ENCODE measurements around the gene CCNY. TPM values are rescaled to one million over a fixed set of nuclear protein-coding genes. Genes with fewer than 3 reads are reported as not detected.

Gene CCNY
- total and polyA plus RNA-seq, 8 donors = 60.9 to 87.6 (median 81.7) TPM

- Histone ChIP-seq H3K27me3 (no peaks in the 10 kb centered on the region), H3K4me1 (peaks cover 0 to 5% of the 10 kb centered on the region in 2 donors), H3K27ac (no peak overlapping the region), H3K9me3 (no peaks in the 10 kb centered on the region), H3K36me3 (peaks cover 0 to 79% of the 10 kb centered on the region in 2 donors), H3K4me3 (no peak overlapping the region)
- TF ChIP-seq, protein P1, sequence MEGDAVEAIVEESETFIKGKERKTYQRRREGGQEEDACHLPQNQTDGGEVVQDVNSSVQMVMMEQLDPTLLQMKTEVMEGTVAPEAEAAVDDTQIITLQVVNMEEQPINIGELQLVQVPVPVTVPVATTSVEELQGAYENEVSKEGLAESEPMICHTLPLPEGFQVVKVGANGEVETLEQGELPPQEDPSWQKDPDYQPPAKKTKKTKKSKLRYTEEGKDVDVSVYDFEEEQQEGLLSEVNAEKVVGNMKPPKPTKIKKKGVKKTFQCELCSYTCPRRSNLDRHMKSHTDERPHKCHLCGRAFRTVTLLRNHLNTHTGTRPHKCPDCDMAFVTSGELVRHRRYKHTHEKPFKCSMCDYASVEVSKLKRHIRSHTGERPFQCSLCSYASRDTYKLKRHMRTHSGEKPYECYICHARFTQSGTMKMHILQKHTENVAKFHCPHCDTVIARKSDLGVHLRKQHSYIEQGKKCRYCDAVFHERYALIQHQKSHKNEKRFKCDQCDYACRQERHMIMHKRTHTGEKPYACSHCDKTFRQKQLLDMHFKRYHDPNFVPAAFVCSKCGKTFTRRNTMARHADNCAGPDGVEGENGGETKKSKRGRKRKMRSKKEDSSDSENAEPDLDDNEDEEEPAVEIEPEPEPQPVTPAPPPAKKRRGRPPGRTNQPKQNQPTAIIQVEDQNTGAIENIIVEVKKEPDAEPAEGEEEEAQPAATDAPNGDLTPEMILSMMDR (IDR thresholded peaks at IDR 0.05) = no peak
- intact Hi-C loops (cut with DNase I) = no loop called here
- DNase-seq (no peak), ATAC-seq (no peak)
These were observed 233.5 kb downstream of the CCNY start for GRCh38 chr10:35569836-35570235.

- no peaks in the 10 kb centered on the region for H3K4me1 ChIP-seq
- peaks cover 0 to 80% of the 10 kb centered on the region in 2 donors for H3K36me3 ChIP-seq
- TF ChIP-seq, protein P1 (IDR thresholded peaks at IDR 0.05) = no peak
- intact Hi-C loops (cut with DNase I) = no loop called here
- ATAC-seq (no peak), DNase-seq (no peak)
- H3K27ac ChIP-seq = no peak overlapping the region
- H3K9me3 ChIP-seq = no peaks in the 10 kb centered on the region
- H3K4me3 ChIP-seq = no peak overlapping the region
- H3K27me3 ChIP-seq = no peaks in the 10 kb centered on the region
These were observed 234.1 kb downstream of the CCNY start for GRCh38 chr10:35570397-35570796.

DNA sequence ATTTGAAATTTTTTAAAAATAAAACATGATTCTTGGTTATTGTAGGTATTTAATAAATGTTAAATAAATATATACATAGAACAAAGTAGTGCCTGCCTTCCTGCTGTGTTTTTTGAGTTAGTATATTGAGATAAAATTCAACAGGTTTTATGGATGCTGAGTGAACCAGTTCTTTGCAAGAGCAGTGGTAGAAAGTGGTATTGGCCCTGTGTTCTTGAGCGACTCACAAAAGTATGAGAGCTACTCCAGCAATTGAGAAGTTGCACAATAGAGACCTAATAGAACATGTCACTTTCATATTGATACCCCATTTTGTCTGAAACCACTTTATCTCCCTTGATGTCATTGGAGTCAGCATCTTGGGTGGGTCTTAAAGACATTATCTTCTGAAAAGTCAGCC, 236.3 kb downstream of the CCNY start:
- TF ChIP-seq, protein P1 (IDR thresholded peaks at IDR 0.05) = no peak
- DNase-seq = no peak
- intact Hi-C loops (cut with DNase I) = no loop called here
- peaks cover 0 to 67% of the 10 kb centered on the region in 2 donors for H3K36me3 ChIP-seq
- no peaks in the 10 kb centered on the region for H3K9me3 ChIP-seq
- no peak overlapping the region for H3K4me3 ChIP-seq
- H3K27me3 ChIP-seq = no peaks in the 10 kb centered on the region
- no peak overlapping the region for H3K27ac ChIP-seq
- no peaks in the 10 kb centered on the region for H3K4me1 ChIP-seq
- no peak for ATAC-seq

GRCh38 chr10:35573796-35574195, 237.5 kb downstream of the CCNY start:
- no peaks in the 10 kb centered on the region for H3K4me1 ChIP-seq
- peaks cover 0 to 55% of the 10 kb centered on the region in 2 donors for H3K36me3 ChIP-seq
- no peak overlapping the region for H3K27ac ChIP-seq
- H3K27me3 ChIP-seq = no peaks in the 10 kb centered on the region
- no peak overlapping the region for H3K4me3 ChIP-seq
- TF ChIP-seq, protein P1 (IDR thresholded peaks at IDR 0.05) = no peak
- H3K9me3 ChIP-seq = no peaks in the 10 kb centered on the region
- DNase-seq = no peak
- intact Hi-C loops (cut with DNase I) = no loop called here
- ATAC-seq = no peak

DNA sequence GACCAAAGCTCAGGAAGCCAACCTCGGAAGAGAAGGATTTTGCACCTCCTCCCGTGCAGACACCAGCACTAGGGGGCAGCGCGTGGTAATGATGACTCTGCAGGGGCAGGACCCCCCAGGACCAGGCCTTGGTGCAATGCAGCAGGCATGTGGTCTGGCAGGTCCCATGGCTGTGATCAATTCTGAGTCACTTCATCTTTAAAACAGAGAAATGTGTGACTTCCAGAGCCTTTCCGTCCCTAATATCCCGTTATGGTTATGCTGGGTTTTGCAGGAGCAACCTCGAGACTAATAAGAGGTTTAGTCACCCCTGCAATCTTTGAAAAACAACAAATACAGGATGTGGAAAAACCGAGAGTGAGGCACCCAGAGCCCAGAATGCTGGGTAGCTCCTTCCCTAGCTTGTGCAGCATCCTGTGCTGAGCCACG, 238.6 kb downstream of the CCNY start:
- H3K36me3 ChIP-seq = peaks cover 0 to 44% of the 10 kb centered on the region in 2 donors
- no peak for DNase-seq
- H3K4me3 ChIP-seq = no peak overlapping the region
- no peaks in the 10 kb centered on the region for H3K9me3 ChIP-seq
- H3K4me1 ChIP-seq = no peaks in the 10 kb centered on the region
- no peak overlapping the region for H3K27ac ChIP-seq
- no peaks in the 10 kb centered on the region for H3K27me3 ChIP-seq
- no peak for ATAC-seq
- TF ChIP-seq, protein P1 (IDR thresholded peaks at IDR 0.05) = no peak
- intact Hi-C loops (cut with DNase I) = no loop called here
